ENCODE measurements around the gene POF1B. TPM values are rescaled to one million over a fixed set of nuclear protein-coding genes. Genes with fewer than 3 reads are reported as not detected.
"Not testable (repeated sequence)": the region's sequence is repeated elsewhere in the genome, so short reads cannot be mapped to it uniquely, and the experiment has no call there.

Gene POF1B
- total RNA-seq, 2 donors from 2014 or later, result 0.21 to 0.81 TPM

DNA sequence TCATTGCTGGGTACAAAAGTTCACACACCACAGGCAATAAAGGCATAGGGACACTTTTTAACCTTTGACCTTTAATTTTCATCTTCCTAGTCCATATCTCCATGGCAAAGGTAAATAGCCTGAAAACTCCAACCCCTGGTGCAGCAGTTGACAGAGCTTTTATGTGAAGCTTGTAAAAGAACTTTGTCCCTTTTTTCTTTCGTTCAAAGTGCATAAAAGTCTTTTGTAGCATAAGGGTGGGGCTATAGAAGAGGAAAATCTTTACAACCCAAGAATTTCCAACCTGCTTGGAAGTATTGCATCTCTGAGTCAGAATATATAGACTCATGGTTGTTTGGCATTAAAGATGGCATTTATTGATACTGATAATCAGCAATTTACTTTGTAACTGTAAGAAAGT is 20.4 kb downstream of the POF1B start:
- H3K4me1 ChIP-seq (ENCODE audit: control insufficient read depth in 1 of 2, low read depth in 2 of 2), result no peaks in the 10 kb centered on the region
- TF ChIP-seq, protein P1, sequence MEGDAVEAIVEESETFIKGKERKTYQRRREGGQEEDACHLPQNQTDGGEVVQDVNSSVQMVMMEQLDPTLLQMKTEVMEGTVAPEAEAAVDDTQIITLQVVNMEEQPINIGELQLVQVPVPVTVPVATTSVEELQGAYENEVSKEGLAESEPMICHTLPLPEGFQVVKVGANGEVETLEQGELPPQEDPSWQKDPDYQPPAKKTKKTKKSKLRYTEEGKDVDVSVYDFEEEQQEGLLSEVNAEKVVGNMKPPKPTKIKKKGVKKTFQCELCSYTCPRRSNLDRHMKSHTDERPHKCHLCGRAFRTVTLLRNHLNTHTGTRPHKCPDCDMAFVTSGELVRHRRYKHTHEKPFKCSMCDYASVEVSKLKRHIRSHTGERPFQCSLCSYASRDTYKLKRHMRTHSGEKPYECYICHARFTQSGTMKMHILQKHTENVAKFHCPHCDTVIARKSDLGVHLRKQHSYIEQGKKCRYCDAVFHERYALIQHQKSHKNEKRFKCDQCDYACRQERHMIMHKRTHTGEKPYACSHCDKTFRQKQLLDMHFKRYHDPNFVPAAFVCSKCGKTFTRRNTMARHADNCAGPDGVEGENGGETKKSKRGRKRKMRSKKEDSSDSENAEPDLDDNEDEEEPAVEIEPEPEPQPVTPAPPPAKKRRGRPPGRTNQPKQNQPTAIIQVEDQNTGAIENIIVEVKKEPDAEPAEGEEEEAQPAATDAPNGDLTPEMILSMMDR (IDR thresholded peaks at IDR 0.05), result no peak
- no peak overlapping the region for H3K27ac ChIP-seq
- no peak for DNase-seq (ENCODE audit: low spot score)
- no peaks in the 10 kb centered on the region for H3K9me3 ChIP-seq
- no peaks in the 10 kb centered on the region for H3K27me3 ChIP-seq (replicated peaks; ENCODE audit: insufficient read depth)
- no peak for ATAC-seq (ENCODE audit: insufficient number of reproducible peaks, low FRiP score, low read depth)
- H3K4me3 ChIP-seq, result no peak overlapping the region
- no peaks in the 10 kb centered on the region for H3K36me3 ChIP-seq

DNA sequence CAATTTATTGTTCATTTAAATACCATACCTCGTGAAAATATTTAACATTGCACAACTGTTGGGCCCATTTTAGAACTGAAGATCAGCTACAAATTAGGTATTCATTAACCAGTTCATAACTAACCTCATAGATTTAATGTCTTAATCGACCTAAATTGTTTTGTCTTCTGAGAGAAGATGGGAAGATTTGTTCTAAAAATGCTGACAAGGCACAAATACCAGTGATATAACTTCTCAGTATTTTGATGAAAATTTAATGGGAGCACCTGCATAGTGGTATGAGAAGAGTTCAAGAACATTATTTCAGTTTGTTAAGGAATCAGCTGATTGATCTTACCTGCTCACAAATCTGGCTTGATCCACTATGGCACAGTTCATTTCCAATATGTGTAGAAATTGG is 33.9 kb downstream of the POF1B start:
- TF ChIP-seq, protein P1 (IDR thresholded peaks at IDR 0.05), result no peak
- Histone ChIP-seq H3K4me1 (ENCODE audit: control insufficient read depth in 1 of 2, low read depth in 2 of 2) (no peaks in the 10 kb centered on the region), H3K27me3 (replicated peaks; ENCODE audit: insufficient read depth) (no peaks in the 10 kb centered on the region), H3K36me3 (no peaks in the 10 kb centered on the region), H3K9me3 (no peaks in the 10 kb centered on the region), H3K4me3 (no peak overlapping the region), H3K27ac (no peak overlapping the region)
- DNase-seq (ENCODE audit: low spot score) (no peak), ATAC-seq (ENCODE audit: insufficient number of reproducible peaks, low FRiP score, low read depth) (no peak)

DNA sequence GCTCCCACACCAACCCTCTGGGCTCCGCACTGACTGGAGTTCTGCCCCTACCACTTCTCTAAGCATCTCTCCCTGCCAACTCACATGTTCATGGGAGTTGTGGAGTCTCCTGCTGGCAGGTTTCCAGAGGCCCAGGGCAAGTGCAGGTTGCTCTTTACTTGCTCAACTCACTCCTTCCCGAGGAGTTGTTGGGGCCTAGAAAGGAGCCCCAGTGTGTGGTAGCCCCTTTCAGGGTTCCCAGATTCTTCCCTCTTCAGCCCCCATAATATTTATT is 52.5 kb downstream of the POF1B start:
- no peak for ATAC-seq (ENCODE audit: insufficient number of reproducible peaks, low FRiP score, low read depth)
- no peaks in the 10 kb centered on the region for H3K36me3 ChIP-seq
- no peaks in the 10 kb centered on the region for H3K9me3 ChIP-seq
- H3K4me1 ChIP-seq (ENCODE audit: control insufficient read depth in 1 of 2, low read depth in 2 of 2), result no peaks in the 10 kb centered on the region
- no peak overlapping the region for H3K27ac ChIP-seq
- no peak for DNase-seq (ENCODE audit: low spot score)
- H3K27me3 ChIP-seq (replicated peaks; ENCODE audit: insufficient read depth), result no peaks in the 10 kb centered on the region
- H3K4me3 ChIP-seq, result no peak overlapping the region
- TF ChIP-seq, protein P1 (IDR thresholded peaks at IDR 0.05), result no peak

DNA sequence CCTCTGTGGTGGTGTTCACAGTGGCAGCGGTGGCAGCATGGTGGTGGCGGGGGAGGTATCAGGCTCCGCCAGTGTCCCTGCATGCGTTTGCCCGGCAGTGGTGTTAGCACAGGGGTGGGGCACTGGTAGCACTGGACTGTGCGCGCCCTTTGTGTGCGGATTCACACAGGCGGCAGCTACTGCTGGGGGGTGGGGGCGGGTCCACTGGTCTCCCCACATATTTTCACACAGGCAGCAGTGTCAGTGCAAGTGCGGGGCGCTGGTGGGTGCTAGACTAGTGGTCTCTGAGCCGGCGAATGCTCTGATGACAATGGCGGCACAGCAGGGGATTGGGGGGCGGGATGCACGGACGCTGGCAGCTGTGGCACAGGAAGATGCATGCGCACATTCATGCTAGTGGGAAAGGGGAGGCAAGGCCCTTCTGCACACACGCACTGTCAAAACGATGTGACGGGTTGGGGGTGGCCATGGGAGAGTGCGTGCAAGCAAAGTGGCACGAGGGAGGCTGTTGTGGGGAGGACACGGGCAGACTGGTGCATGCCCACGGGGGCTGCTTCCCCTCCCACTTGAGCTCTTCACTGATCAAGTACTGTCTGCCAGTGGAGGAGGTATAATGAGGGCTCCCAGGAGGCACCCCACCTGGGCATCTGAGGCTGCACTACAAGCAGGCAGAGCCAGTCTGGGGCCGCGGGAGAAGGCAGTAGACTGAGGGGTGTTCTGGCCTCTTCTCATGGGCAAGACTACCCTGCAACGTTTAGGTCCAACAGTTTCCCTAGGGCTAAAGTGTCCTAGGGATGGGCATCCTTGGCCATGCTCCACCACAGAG is 53.0 kb downstream of the POF1B start:
- TF ChIP-seq, protein P1 (IDR thresholded peaks at IDR 0.05), result no peak
- Histone ChIP-seq H3K4me1 (ENCODE audit: control insufficient read depth in 1 of 2, low read depth in 2 of 2) (no peaks in the 10 kb centered on the region), H3K4me3 (no peak overlapping the region), H3K27me3 (replicated peaks; ENCODE audit: insufficient read depth) (no peaks in the 10 kb centered on the region), H3K36me3 (no peaks in the 10 kb centered on the region), H3K27ac (no peak overlapping the region), H3K9me3 (no peaks in the 10 kb centered on the region)
- no peak for DNase-seq (ENCODE audit: low spot score)
- no peak for ATAC-seq (ENCODE audit: insufficient number of reproducible peaks, low FRiP score, low read depth)

DNA sequence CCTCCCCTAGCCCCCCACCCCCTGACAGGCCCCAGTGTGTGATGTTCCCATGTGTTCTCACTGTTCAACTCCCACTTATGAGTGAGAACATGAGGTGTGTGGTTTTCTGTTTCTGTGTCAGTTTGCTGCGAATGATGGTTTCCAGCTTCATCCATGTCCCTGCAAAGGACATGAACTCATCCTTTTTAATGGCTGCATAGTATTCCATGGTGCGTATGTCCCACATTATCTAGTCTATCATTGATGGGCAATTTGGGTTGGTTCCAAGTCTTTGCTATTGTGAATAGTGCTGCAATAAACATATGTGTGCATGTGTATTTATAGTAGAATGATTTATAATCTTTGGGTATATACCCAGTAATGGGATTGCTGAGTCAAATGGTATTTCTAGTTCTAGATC is 68.1 kb downstream of the POF1B start:
- not testable (repeated sequence) for H3K27me3 ChIP-seq (replicated peaks; ENCODE audit: insufficient read depth); H3K4me3 ChIP-seq; ATAC-seq (ENCODE audit: insufficient number of reproducible peaks, low FRiP score, low read depth); H3K27ac ChIP-seq; DNase-seq (ENCODE audit: low spot score); H3K4me1 ChIP-seq (ENCODE audit: control insufficient read depth in 1 of 2, low read depth in 2 of 2); H3K36me3 ChIP-seq; H3K9me3 ChIP-seq

DNA sequence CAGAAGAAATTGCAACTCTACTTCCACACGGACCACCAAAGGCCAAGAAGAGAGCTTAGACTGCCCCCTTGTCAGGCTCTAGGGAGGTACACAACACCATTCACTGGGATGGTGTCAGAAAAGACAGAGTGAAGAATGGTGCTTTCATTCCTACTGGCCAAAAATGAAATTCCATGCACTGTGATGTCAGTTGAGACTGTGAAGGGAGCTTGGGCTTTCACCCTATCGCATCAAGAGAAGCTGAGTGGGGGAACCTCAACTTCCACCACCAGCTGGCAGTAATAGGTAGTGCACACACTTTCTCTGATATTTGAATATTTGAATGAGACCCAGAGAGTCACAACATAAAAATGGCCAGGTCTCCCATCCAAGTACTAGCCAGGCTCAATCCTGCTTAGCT is 69.7 kb downstream of the POF1B start:
- Histone ChIP-seq H3K36me3 (no peaks in the 10 kb centered on the region), H3K9me3 (no peaks in the 10 kb centered on the region), H3K4me3 (no peak overlapping the region), H3K27me3 (replicated peaks; ENCODE audit: insufficient read depth) (no peaks in the 10 kb centered on the region), H3K27ac (no peak overlapping the region), H3K4me1 (ENCODE audit: control insufficient read depth in 1 of 2, low read depth in 2 of 2) (no peaks in the 10 kb centered on the region)
- no peak for DNase-seq (ENCODE audit: low spot score)
- ATAC-seq (ENCODE audit: insufficient number of reproducible peaks, low FRiP score, low read depth), result no peak
- TF ChIP-seq, protein P1 (IDR thresholded peaks at IDR 0.05), result no peak

Measured in thoracic aorta (tissue), 2 donors.